Spleen (tissue), 11 donors: ENCODE results near the gene PUSL1. TPM values are rescaled to one million over a fixed set of nuclear protein-coding genes. Genes with fewer than 3 reads are reported as not detected.

Source experiments
- DNase-seq: peaks from one replicate; pipeline ENCODE4 v3.0.0-alpha.2; 2020
- H3K27ac ChIP-seq, 8 donors: fragments of 200-600 bp; sonication (generic) in 7 of 8; 1 replicate in 4 of 8; 2 replicates in 4 of 8; pipeline versions ENCODE4 v1.5.0 to v1.8.0; 2016 to 2021; ENCODE audit warnings: inconsistent platforms in 4 of 8, mild to moderate bottlenecking in 4 of 8, moderate library complexity in 1 of 8
- H3K27me3 ChIP-seq, 7 donors: fragments of 200-600 bp; sonication (generic) in 6 of 7; replicated peaks in 1 of 7; 1 replicate in 4 of 7; 2 replicates in 3 of 7; pipeline versions ENCODE4 v1.5.0 to v1.8.0; 2016 to 2021; ENCODE audit warnings: inconsistent platforms in 3 of 7, mild to moderate bottlenecking in 1 of 7
- H3K36me3 ChIP-seq, 6 donors: fragments of 200-600 bp; sonication (generic) in 5 of 6; 1 replicate in 4 of 6; 2 replicates in 2 of 6; pipeline versions ENCODE4 v1.5.0 to v1.8.0; 2016 to 2021; ENCODE audit warnings: inconsistent platforms in 2 of 6
- H3K4me1 ChIP-seq, 6 donors: fragments of 200-600 bp; sonication (generic) in 5 of 6; 1 replicate in 3 of 6; 2 replicates in 3 of 6; pipeline versions ENCODE4 v1.5.0 to v1.8.0; 2016 to 2021; ENCODE audit warnings: inconsistent platforms in 3 of 6
- H3K4me3 ChIP-seq, 8 donors: fragments of 200-600 bp; sonication (generic) in 7 of 8; 1 replicate in 4 of 8; 2 replicates in 4 of 8; pipeline versions ENCODE4 v1.5.0 to v1.8.0; 2016 to 2021; ENCODE audit warnings: inconsistent platforms in 4 of 8, mild to moderate bottlenecking in 4 of 8, moderate library complexity in 2 of 8
- H3K9me3 ChIP-seq, 8 donors: fragments of 200-600 bp; sonication (generic) in 7 of 8; 1 replicate in 4 of 8; 2 replicates in 4 of 8; pipeline versions ENCODE4 v1.5.0 to v1.8.0; 2016 to 2021; ENCODE audit warnings: inconsistent platforms in 4 of 8
- POLR2A ChIP-seq, 3 donors: fragments of 450-650 bp; IDR thresholded peaks; one replicate each; pipeline ENCODE4 v1.5.1; 2017; ENCODE audit warnings: antibody characterized with exemption in 3 of 3, mild to moderate bottlenecking in 1 of 3
- POLR2AphosphoS5 ChIP-seq, 3 donors: sonication (generic); formaldehyde crosslinking; IDR thresholded peaks; one replicate each; pipeline ENCODE4 v1.5.1; 2017; ENCODE audit warnings: antibody characterized with exemption in 3 of 3
- WGBS, 5 donors: extraction: QIAGEN DNeasy Blood & Tissue Kit in 3 of 5; methylation state at CpG; one replicate each; pipeline versions ENCODE4 v1.1.5 to v1.1.7; 2013 to 2018; 5-methylcytosine and 5-hydroxymethylcytosine counted together
- intact Hi-C: fragments of 100-400 bp; cut with DNase I; formaldehyde crosslinking; loops from one replicate; pipeline ENCODE4 v1.15.0; 2023; ENCODE audit warnings: low total_unique reads
- polyA plus RNA-seq, 3 donors: library from polyadenylated mRNA; stranded (reverse); fragments of 200-250 nt; gene quantifications; one replicate each; pipeline ENCODE4 v1.2.1, GENCODE V29; 2013
- total RNA-seq, 7 donors: library from RNA; depleted of rRNA in 3 of 7; stranded (reverse); fragments of >200 nt in 3 of 7; fragmentation: NEBNext Ultra II Directional in 4 of 7; extraction: Animal tissue kit (Norgen Biotek cat#: 25700) in 4 of 7; gene quantifications; one replicate each; pipeline versions ENCODE4 v1.1.0 to v1.2.1, GENCODE V29; 2016 to 2021
- TF ChIP-seq, protein P1 (sequence below), 11 experiments: fragments of 200-600 bp in 7 of 11; fragments of 450-650 bp in 4 of 11; sonication (generic) in 4 of 11; IDR thresholded peaks in 8 of 11; conservative IDR thresholded peaks in 3 of 11; 1 replicate in 7 of 11; 2 replicates in 4 of 11; pipeline versions ENCODE4 v1.4.0 to v1.8.0; 2016 to 2021; ENCODE audit warnings: antibody characterized with exemption in 11 of 11, inconsistent platforms in 4 of 11, mild to moderate bottlenecking in 1 of 11
- donor health status: healthy with polysubstance abuse.
- donor health status: DM: no; HTN: no; CAD: no; lungs with moderate emphysema.
- donor health status: DM: no; HTN: no; CAD: no.
- donor health status: Bipolar disorder and iron deficiency.
- donor health status: healthy.
- donor health status: DM: no; HTN: no; CAD: no.
- donor health status: DM: yes; HTN: yes; CAD: no.

PUSL1 gene
- total and polyA plus RNA-seq, 10 donors = 9.8 to 22.9 (median 12.8) TPM

DNA sequence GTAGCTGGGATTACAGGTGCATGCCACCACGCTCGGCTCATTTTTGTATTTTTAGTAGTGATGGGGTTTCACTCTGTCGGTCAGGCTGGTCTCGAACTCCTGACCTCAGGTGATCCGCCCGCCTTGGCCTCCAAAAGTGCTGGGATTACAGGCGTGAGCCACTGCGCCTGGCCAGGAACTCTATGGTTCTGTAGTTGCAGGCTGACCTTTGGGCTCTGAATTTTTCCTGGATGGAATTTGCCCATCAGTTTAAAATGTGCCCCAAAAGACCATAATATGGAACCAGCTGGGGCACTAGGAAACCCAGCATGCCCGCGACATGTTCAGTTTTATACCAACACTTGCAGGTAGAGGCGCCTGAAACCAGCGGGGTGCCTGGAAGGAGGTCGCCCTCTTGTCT is 29.8 kb upstream of the PUSL1 start:
- intact Hi-C loops = no loop called here

DNA sequence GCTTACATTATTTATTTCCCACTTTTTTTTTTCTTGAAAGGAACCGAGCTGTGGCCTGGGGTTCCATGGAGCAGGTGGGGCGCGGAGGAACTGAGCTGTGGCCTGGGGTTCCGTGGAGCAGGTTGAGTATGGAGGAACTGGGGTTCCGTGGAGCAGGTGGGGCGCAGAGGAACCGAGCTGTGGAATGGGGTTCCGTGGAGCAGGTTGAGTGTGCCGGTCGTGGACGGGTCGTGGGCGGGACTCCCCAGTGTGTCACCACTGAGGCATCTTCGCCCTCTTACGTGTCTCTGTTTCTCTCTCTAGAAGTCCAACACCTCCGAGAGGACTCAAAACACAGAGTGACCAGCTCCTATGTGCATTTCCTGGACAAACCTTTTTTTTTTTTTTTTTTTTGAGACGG is 29.4 kb upstream of the PUSL1 start:
- intact Hi-C loops = no loop called here
- 89 to 96% (median 94%) methylated on average over 16 to 17 of the region's 17 CpGs for WGBS, 5 donors
- Histone ChIP-seq H3K4me1 (peaks cover 0 to 15% (median 10%) of the 10 kb centered on the region in 6 donors), H3K27ac (no peak overlapping the region), H3K27me3 (peaks cover 0 to 4% (median 0%) of the 10 kb centered on the region in 7 donors), H3K4me3 (no peak overlapping the region), H3K9me3 (no peaks in the 10 kb centered on the region), H3K36me3 (no peaks in the 10 kb centered on the region)
- TF ChIP-seq POLR2AphosphoS5 (IDR thresholded peaks at IDR 0.05) = no peak
- no peak for DNase-seq

More for the DNA sequence above, 29.8 kb upstream of the PUSL1 start:
- DNase-seq = no peak
- Histone ChIP-seq H3K4me3 (no peak overlapping the region), H3K4me1 (peaks cover 0 to 16% (median 10%) of the 10 kb centered on the region in 6 donors), H3K27ac (no peak overlapping the region), H3K27me3 (peaks cover 0 to 4% (median 0%) of the 10 kb centered on the region in 7 donors), H3K36me3 (no peaks in the 10 kb centered on the region), H3K9me3 (no peaks in the 10 kb centered on the region)
- no peak for TF ChIP-seq POLR2A (IDR thresholded peaks at IDR 0.05)
- TF ChIP-seq, protein P1, sequence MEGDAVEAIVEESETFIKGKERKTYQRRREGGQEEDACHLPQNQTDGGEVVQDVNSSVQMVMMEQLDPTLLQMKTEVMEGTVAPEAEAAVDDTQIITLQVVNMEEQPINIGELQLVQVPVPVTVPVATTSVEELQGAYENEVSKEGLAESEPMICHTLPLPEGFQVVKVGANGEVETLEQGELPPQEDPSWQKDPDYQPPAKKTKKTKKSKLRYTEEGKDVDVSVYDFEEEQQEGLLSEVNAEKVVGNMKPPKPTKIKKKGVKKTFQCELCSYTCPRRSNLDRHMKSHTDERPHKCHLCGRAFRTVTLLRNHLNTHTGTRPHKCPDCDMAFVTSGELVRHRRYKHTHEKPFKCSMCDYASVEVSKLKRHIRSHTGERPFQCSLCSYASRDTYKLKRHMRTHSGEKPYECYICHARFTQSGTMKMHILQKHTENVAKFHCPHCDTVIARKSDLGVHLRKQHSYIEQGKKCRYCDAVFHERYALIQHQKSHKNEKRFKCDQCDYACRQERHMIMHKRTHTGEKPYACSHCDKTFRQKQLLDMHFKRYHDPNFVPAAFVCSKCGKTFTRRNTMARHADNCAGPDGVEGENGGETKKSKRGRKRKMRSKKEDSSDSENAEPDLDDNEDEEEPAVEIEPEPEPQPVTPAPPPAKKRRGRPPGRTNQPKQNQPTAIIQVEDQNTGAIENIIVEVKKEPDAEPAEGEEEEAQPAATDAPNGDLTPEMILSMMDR (IDR thresholded peaks at IDR 0.05 in 8 of 11, conservative IDR thresholded peaks at IDR 0.05 in 3 of 11) = no peak
- no peak for TF ChIP-seq POLR2AphosphoS5 (IDR thresholded peaks at IDR 0.05)
- 91 to 93% (median 92%) methylated on average over 13 of the region's 13 CpGs for WGBS, 5 donors

DNA sequence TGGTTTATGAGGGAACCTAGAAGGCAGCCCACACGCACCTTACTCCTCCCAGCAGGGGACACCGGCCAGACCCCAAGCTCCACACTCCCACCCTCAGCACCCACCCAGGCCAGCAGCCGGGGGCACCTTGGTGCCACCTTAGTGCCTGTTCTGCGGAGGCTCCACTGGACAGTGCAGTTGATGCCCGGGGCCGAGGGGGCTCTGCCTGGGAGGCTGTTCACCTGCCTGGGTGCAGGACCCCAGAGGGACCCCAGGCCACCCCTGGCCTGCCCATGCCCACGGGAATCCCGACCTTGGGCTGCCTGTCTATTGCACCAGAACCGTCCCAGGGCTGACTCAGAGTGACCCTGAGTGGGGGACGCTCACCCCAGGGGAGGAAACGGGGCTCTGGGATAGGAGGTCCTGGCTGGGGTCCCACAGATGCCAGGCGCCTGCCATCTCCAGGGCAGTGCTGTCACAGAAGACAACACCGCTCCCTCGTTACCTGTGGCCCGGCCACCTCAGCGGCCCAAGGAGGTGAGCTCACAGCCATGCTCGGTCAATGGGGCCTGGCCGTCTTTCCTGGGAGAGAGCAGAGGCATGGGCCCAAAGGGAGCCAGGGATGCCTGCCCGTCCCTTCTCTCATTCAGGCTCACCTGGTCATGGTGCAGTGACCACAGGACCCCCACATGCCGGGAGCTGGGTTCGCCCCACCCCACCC is 27.5 kb upstream of the PUSL1 start:
- Histone ChIP-seq H3K27ac (no peak overlapping the region), H3K36me3 (no peaks in the 10 kb centered on the region), H3K9me3 (no peaks in the 10 kb centered on the region), H3K4me3 (no peak overlapping the region), H3K27me3 (peaks cover 0 to 18% (median 0%) of the 10 kb centered on the region in 7 donors), H3K4me1 (peaks cover 0 to 2% (median 0%) of the 10 kb centered on the region in 6 donors)
- TF ChIP-seq POLR2AphosphoS5 (IDR thresholded peaks at IDR 0.05) (no peak), POLR2A (IDR thresholded peaks at IDR 0.05) (no peak)
- TF ChIP-seq, protein P1 (IDR thresholded peaks at IDR 0.05 in 8 of 11, conservative IDR thresholded peaks at IDR 0.05 in 3 of 11) = no peak
- peak; percentile 71 for DNase-seq
- 78 to 93% (median 92%) methylated on average over 13 to 21 of the region's 21 CpGs for WGBS, 5 donors
- intact Hi-C loops = no loop called here

DNA sequence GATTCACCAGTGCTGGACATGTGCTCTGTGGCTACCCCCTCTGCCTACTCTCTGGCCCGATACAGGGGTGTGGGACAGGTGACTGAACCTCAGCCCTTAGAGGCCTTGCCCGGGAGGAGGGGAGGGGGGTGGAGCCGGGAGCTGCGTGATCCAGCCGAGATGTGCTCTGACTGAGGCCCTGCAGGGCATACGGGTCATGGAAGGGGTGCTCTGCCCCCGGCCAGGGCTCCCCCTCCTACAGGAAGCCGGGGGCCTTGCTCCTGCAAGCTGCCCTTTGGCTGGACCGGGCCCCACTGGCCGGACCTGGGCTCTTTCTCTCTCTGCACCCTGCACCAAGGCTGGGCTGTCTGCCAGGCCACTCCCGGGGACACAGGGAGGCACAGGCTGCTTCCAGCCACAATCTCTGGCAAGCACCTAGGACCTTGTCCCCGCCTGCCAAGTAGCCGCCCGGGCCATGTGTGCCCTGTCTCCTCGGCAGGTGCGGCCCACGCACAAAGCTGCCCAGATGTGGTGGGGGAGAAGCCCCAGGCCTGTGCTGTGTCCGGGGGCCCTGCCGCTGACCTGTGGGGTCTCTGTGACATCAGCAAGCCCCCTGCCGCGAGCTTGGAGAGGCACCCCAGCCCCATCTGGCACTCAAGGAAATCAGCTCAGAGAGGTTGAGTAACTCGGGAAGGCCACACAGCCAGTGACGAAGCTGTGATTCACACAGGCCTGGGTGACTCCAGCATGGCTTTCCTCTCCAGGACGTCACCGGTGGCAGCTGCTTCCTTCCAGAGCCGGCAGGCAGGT is 26.7 kb upstream of the PUSL1 start:
- Histone ChIP-seq H3K9me3 (no peaks in the 10 kb centered on the region), H3K4me3 (no peak overlapping the region), H3K27me3 (peaks cover 0 to 24% (median 0%) of the 10 kb centered on the region in 7 donors), H3K36me3 (no peaks in the 10 kb centered on the region), H3K27ac (no peak overlapping the region), H3K4me1 (peaks cover 0 to 10% (median 3%) of the 10 kb centered on the region in 6 donors)
- TF ChIP-seq POLR2AphosphoS5 (IDR thresholded peaks at IDR 0.05) = no peak
- no peak for TF ChIP-seq POLR2A (IDR thresholded peaks at IDR 0.05)
- TF ChIP-seq, protein P1 (IDR thresholded peaks at IDR 0.05 in 8 of 11, conservative IDR thresholded peaks at IDR 0.05 in 3 of 11) = no peak
- intact Hi-C loops = no loop called here
- DNase-seq = no peak
- WGBS, 5 donors = 50 to 73% (median 57%) methylated on average over 8 to 26 of the region's 26 CpGs
